HL-60/S4 treated with phorbol 12-myristate 13-acetate at 8.2 ng/mL for 4 days and 3 days (cell line): ENCODE data around the gene TYW1.
"Not testable (repeated sequence)": the region's sequence is repeated elsewhere in the genome, so short reads cannot be mapped to it uniquely, and the experiment has no call there.

Experiments used
- in situ Hi-C: fragments of 300-500 bp; cut with MboI; formaldehyde crosslinking; loops from 2 replicates; pipeline ENCODE4 v1.15.0; 2022; ENCODE audit warnings: low sequenced_read_pairs

TYW1 gene

DNA sequence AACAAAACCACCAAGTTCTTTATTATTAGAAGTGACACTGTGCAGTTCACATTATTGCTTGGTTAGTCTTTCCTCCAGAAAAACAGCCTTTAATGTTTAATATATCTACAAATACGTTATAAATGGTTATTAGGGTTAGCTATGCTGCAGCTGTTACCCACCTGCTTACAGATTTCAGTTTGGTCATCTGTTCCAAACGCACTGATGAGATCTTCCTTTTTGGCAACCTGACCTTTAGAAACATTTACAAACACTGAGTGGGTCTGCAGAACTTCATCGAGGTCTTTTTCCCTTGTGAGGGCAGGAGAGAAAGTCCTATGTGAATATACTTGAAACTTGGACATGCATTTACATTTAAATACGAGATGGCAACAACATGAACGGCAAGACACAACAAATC lies 2.6 kb upstream of the TYW1 start:
- in situ Hi-C loops, result not testable (repeated sequence)

DNA sequence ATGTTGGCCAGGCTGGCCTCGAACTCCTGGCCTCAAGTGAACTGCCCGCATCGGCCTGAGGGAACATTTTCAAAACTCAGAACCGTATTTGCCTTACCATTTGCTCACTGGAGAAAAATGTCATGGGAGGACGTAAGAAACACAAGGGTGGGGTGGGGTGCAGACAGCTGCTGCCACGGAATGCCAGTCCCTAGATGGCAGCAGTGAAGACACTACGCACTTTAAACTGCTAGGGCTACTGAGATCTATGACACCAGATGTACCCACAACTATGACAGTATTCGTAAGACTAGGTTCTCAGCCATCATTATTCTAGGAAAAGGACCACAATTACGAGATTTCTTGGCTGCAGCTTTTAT lies 2.0 kb upstream of the TYW1 start:
- in situ Hi-C loops, result not testable (repeated sequence)

- in situ Hi-C loops, result not testable (repeated sequence)
Observed at GRCh38 chr7:66995050-66995776, 1.4 kb upstream of the TYW1 start, which contains the start of gene SBDS. SBDS (minus strand) TSS chr7:66995586; CDS start chr7:66995417, 169 bp downstream.

DNA sequence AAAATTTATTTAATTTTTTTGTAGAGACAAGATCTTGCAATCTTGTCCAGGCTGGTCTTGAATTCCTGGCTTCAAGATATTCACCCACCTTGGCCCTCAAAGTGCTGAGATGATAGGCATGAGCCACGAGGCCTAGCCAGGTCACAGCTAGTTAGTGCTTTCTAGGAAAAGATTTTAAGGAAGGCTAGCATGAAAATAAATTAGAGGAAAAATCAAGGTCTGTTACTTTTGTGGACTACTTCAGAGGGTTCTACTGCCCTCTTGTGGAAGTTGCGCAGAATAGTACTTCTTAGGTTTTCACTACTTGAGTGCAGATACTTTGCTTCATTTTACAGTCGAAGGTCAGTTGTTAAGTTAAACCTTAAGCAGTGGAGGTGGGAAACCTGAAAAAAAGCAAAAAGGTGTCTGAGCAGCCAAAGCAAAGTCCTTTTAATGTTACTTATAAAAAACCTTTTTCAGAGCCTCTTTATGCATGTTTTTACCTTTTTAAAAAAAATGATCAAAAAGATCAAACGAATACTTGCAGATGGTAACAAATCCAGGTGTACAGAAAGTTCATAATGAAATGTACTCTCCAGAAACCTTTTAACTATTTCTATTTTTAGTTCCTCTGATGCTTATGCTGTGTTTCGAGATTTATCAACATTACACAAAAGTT lies 4.1 kb downstream of the TYW1 start:
- in situ Hi-C loops, result not testable (repeated sequence)

GRCh38 chr7:67004145-67004544 lies 7.5 kb downstream of the TYW1 start:
- in situ Hi-C loops, result not testable (repeated sequence)

GRCh38 chr7:67006965-67007364 lies 10.3 kb downstream of the TYW1 start:
- in situ Hi-C loops, result no loop called here

- in situ Hi-C loops, result no loop called here
Observed at GRCh38 chr7:67008260-67008659, 11.6 kb downstream of the TYW1 start.

GRCh38 chr7:67009677-67010076 lies 13.0 kb downstream of the TYW1 start:
- in situ Hi-C loops, result not testable (repeated sequence)

DNA sequence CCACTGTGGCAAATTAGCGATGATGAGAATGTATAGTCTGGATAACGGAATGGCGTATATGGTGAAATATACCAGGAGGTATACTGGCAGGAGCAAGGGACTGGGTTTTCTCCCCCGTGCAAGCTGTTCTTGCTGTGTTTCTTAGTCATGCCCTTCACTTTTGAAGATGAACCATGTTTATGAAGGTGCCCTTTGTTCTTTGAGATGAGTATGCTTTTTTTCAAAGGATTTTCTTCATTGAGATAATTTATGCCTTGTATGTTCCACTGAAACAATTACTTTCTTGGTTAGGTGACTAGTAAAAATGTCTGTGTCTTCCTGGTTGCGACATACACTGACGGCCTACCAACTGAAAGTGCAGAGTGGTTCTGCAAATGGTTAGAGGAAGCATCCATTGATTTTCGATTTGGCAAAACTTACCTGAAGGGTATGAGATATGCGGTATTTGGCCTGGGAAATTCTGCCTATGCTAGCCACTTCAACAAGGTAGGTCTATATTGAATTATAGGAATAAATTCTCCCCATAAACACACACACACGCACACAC lies 17.5 kb downstream of the TYW1 start:
- in situ Hi-C loops, result not testable (repeated sequence)

- in situ Hi-C loops, result not testable (repeated sequence)
Observed at GRCh38 chr7:67017971-67018370, 21.3 kb downstream of the TYW1 start.

DNA sequence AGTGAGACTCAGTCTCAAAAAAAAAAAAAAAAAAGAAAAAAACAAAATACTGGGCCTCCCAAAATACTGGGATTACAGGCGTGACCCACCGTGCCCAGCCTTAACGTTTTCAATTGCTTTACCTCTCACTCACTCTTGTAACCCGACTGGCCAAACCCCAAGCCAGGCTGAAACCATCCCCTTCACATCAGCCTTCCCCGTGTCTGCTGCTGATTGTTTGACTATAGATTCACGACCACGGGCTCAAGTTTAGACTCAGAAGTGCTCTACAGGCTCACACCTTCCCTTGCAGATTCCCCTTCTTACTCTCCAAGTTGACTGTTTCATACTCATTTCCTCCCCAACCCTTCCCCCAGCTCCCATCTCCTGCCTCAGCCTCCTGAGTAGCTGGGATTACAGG lies 22.3 kb downstream of the TYW1 start:
- in situ Hi-C loops, result no loop called here

- in situ Hi-C loops, result no loop called here
Observed at GRCh38 chr7:67019562-67020390, 23.1 kb downstream of the TYW1 start.

GRCh38 chr7:67021260-67021659 lies 24.6 kb downstream of the TYW1 start:
- in situ Hi-C loops, result no loop called here

- in situ Hi-C loops, result no loop called here
Observed at GRCh38 chr7:67022511-67022910, 25.9 kb downstream of the TYW1 start.

- in situ Hi-C loops, result not testable (repeated sequence)
Observed at GRCh38 chr7:67025459-67025858, 28.8 kb downstream of the TYW1 start.

- in situ Hi-C loops, result not testable (repeated sequence)
Observed at GRCh38 chr7:67031685-67032084, 35.1 kb downstream of the TYW1 start.

GRCh38 chr7:67033251-67033650 lies 36.6 kb downstream of the TYW1 start:
- in situ Hi-C loops, result no loop called here

DNA sequence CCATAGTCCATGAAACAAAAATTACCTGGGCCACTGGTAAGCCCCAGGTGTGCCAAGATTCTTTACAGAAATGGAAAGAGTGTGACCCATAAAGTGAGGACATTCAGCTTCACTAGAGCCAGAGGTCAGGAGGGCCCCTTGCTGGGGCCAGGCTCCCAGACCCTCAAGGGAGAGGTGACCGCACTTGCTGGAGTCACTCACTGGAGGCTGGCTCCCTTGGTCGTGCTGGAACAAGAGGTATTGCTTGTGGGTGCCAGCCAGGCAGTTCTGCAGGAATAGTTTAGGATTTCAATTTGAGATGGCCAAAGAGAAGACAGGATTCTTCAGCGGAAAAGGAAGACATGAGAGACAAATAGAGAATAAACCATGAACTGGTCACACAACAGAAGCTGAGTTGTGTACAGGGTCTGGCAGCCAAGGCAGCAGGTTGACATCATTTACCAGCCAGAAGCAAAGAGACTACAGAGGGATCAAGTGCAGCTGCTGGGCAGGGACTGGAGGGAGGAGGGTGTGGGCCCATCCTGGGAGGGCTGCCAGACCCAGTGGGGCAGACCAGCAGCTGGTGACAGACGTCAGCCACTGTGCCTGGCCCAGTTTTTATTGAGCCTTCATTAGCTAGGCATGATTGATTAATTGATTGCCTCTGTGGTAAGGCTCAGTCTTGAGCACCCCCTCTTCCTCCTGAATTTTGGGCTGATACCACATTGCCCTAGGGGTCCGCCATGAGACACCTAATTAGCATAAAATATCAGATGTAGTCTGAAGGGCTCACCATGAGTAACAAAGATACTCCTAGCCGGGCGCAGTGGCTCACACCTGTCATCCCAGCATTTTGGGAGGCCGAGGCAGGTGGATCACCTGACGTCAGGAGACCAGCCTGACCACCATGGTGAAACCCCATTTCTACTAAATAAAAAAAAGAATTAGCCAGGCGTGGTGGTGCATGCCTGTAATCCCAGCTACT lies 40.1 kb downstream of the TYW1 start:
- in situ Hi-C loops, result not testable (repeated sequence)

DNA sequence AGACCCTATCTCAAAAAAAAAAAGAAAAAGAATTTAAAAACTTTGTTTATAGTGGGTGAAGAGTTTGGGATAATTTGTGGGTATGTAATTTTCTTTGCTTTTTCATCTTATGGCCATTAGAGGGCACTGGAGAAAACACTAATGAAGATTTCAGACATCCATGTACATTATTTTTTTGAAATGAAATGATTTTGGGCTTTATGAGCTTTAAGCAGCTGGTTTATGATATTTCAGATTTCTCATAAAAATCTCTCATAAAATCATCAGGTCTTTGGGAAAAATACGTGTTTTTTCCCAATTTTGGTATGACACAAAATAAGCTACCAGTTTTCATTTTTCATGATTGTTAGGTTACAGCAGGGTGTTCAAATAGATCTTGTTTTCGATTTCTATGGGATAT lies 44.2 kb downstream of the TYW1 start:
- in situ Hi-C loops, result not testable (repeated sequence)
